G401.6 (cell line): ENCODE measurements around the gene INO80B.
"Not testable (repeated sequence)": the region's sequence is repeated elsewhere in the genome, so short reads cannot be mapped to it uniquely, and the experiment has no call there.

Experiments used
- FAIRE-seq: peaks from 2 replicates; lab custom pipeline; 2012; peaks lifted over from hg19 to GRCh38; lab: Jason Lieb, UNC

INO80B gene

DNA sequence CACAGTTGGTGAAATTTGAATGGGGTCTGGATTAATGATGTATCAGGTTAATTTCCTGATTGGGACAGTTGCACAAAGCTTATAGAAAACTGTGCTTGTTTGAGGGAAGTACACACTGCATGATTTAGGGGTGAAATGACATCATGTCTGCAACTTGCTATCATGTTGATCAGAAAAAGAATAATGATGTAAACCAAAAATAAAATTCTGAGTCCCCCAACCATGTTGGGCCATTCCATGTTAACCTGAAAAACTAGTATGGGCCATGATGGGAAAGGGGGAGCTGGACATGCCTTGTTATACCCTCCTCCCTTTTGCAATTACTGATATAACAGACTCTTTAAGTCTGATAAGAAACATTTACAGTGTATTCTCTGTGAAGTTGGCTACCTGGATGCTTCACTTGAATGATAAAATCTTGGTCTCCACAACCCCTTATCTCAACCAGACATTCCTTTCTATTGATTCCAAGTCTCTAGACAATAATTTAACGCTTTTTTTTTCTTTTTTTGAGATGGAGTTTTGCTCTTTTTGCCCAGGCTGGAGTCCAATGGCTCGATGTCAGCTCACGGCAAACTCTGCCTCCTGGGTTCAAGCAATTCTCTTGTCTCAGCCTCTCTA lies 4.2 kb upstream of the INO80B start:
- FAIRE-seq = no peak

DNA sequence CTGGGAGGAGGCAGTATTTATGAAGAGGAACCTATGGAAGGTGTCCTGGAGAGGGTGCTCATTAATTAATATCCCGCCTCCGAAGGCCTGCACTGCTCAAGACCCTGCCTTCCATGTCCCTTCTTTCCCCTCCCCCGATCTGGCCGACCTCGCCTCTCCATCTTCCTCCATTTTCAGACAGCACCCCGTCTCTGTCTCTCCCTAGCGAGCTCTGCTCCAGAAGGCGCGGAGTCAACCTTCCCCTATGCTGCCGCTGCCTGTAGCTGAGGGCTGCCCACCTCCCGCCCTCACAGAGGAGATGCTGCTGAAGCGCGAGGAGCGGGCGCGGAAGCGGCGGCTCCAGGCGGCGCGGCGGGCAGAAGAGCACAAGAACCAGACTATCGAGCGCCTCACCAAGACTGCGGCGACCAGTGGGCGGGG lies 2.3 kb downstream of the INO80B start:
- FAIRE-seq = no peak

DNA sequence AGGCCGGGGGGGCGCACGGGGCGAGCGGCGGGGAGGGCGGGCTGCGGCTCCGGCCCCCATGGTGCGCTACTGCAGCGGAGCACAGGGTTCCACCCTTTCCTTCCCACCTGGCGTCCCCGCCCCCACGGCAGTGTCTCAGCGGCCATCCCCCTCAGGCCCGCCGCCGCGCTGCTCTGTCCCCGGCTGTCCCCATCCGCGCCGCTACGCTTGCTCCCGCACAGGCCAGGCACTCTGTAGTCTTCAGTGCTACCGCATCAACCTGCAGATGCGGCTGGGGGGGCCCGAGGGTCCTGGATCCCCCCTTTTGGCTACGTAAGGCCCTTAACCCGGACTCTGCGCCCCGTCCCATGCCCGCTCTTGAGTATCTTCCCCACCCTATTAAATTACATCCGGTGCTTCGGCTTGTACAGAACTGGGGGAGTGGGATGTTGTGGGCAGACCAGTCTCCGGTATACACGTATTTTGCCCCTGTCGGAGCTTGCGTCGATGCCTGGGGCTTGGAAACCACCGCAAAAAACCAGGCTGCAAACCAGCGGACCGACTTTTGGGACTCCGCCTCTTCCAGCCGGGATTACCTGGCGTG lies 2.8 kb downstream of the INO80B start:
- no peak for FAIRE-seq

DNA sequence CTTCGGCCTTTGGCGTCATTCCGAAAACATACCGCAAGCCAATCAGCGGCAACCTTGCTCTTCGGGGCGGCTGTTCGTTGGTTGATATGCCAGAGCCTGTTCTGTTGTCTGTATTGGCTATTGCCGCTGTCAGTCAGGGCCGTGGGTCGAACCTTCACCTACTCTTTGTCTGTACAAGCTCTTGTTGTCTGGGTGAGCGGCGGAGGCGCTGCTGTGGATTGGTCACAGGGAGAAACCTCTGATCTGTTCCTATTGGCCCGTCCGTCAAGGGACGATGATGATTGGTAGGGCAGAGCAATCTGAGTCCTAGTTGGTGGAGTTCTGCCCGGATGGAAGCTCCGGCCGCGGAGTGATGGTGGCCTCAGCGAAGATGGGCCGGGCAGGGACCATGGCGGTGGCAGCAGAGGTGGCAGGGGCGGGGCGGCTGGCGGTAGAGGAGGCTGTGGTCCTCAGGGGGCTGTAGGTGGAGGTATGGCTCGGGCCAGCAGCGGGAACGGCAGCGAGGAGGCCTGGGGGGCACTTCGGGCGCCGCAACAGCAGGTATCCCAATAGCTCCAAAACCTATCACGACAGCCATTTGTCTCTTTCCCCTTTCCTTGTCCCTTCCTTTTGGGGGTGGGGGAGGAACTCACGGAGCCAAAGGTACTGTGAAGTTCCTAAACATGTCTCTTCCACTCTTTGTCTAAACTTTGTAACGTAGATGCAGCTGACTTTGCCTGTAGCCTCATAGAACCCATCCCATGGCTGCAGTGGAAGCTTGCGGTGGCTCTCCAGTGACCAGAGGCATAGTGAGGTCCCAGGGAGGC lies 3.4 kb downstream of the INO80B start, which contains the start of gene WBP1:
Gene WBP1, plus strand, starts transcription at position 307 of the 806 bp plus-strand sequence. Its CDS starts 165 bp downstream, at position 472.
- peak; percentile 99 for FAIRE-seq

DNA sequence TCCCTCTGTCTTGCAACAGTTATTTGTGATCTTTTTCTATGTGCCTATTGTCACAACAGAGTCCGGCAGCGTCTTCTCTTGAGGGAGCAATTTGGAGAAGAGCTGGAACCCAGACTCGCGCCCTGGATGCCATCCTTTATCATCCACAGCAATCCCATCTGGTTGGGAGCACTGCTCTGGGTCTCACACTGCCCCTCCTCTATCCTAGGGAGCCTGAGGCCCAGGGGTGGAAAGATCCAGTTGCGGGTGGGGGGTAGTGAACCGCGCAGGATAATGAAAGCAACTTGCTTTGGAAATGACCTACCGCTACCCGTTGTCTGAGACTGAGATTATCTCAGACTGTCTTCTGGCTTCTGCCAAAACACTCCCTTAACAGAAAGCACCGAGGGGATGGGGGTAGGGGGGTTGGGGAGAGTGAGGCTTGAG lies 4.1 kb downstream of the INO80B start:
- no peak for FAIRE-seq

DNA sequence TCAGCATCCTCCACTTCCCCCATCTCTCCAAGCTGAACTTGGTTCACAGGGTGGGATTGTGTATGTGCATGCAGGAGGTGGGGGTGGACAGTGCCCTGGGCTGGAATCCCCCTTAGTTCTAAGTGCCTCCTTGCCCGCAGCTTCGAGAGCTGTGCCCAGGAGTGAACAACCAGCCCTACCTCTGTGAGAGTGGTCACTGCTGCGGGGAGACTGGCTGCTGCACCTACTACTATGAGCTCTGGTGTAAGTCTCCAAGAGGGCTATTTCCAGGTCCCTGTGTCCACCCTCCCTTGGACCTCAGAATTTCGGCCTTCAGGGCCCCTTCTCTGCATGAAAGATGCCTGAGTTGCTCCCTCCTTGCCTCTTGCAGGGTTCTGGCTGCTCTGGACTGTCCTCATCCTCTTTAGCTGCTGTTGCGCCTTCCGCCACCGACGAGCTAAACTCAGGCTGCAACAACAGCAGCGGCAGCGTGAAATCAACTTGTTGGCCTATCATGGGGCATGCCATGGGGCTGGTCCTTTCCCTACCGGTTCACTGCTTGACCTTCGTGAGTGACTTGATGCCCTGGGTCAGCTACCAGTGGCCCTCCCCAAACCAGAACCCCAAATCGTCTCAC lies 4.7 kb downstream of the INO80B start:
- not testable (repeated sequence) for FAIRE-seq

DNA sequence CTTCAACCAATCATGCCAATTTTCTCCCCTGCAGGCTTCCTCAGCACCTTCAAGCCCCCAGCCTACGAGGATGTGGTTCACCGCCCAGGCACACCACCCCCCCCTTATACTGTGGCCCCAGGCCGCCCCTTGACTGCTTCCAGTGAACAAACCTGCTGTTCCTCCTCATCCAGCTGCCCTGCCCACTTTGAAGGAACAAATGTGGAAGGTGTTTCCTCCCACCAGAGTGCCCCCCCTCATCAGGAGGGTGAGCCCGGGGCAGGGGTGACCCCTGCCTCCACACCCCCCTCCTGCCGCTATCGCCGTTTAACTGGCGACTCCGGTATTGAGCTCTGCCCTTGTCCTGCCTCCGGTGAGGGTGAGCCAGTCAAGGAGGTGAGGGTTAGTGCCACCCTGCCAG lies 5.3 kb downstream of the INO80B start:
- FAIRE-seq = not testable (repeated sequence)

DNA sequence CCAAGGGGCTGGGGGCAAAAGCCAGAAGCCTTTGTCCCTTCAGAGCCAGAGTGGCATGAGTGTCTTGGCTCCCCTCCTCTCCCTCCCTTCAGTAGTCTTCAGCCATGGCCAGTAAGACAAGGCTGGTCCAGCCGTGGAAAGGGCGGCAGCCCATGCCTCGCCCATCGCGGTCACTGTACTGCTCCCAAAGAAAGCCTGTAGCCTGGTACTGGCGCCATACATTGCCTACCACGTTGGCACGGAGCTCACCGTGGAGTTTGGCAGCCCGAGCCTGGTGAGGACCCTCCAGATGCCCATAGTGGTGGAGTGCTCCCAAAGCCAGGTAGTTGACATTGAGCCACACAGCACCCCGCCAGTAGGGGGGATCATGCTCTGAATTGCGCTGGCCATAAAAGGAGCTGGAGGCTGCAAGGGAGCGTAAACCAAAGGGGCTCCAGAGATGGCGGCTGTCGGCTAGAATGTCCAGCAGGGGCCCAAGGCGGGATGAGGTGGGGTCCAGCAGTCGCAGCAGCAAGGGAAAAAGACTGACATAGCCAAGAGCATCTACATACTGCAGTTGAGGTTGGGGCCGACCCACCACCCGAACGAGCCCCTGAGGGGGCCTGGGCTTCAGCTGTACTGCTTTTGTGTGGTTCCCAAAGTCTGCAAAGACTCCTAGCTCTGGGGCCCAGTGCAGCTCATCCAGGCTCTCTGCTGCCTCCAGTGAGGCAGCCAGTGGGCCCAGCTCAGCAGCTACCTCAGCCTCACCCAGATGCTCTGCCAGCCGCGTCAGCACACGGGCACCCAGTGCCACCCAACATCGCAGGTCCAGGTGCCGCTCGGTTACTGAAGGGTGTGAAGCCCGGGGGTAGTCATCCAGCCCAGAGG lies 6.5 kb downstream of the INO80B start:
- no peak for FAIRE-seq

DNA sequence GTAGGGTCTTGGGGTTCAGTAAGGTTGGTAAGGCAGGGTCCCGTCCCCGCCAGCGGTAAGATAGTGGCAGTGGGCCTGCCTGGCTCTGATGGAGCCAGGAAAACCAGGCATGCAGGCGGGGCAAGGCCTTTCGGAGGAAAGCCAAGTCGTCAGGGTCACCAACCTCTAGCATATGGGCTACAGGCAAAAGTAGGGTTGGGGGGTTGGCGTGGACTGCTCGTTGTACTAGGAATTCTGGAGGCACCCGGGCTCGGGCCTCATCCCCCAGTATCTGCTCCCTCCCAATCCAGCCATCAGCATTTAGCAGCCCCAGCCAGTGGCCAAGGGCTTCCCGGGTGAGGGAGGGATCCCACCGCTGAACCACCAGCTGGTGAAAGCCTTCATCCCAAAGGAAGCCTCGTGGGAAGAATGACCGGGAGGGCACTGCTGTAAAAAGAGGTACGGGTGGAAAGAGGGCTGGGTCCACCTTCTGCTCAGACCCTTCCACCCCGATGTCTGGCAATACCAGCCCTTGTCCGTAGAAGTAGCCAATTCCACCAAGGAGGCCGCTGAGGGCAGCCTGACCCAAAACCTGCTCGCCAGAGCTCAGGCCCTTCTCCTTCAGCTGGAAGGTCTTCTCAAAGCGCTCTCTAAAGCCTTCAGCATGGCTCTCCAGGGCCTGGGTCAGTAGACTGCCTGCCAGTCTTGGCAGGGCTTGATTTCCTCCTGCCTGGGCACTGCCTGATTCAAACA lies 7.3 kb downstream of the INO80B start:
- no peak for FAIRE-seq

DNA sequence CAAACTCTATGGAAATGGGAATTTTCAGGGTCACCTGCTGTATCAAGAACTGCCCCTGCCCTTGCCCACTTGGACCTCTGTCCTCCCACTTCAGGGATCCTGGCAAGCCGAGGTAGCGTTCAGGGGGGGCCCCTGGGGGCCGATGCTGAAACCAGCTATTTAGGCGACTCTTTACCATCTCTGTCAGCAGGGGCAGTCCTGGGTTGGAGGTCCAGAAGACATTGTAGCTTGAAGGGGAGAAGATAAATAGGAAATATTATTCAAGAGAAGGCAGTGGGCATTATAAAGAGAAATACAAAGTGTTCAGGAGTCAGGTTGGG lies 7.9 kb downstream of the INO80B start:
- FAIRE-seq = no peak

DNA sequence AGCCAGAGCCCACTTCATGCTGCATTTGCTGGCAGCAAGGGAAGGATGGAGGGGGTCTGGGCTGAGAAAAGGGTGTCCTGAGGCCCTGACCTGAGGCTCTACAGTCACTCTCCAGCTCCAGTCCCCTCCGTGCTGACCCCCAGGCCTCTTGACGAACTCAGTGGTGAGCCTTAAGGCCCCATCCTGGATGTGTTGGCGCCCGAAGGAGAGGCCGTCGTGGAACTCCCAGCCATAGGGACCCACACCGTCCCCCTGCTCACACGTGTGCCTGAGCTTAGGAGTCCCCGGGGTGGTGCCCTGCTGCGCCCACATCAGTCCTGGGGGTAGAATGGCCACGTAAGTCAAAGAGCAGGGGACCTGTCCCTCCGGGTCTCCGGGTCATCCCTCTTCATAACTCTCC lies 9.5 kb downstream of the INO80B start:
- no peak for FAIRE-seq

DNA sequence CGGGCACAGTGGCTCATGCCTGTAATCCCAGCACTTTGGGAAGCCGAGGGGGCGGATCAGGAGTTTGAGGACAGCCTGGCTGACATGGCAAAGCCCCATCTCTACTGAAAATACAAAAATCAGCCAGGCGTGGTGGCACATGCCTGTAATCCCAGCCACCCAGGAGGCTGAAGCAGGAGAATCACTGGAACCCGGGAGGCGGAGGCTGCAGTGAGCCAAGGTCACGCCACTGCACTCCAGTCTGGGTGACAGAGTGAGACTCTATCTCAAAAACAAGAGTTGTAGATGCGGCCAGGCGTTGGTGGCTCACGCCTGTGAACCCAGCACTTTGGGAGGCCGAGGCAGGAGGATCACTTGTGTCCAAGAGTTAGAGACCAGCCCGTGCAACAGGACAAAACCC lies 15.9 kb downstream of the INO80B start:
- FAIRE-seq = not testable (repeated sequence)

DNA sequence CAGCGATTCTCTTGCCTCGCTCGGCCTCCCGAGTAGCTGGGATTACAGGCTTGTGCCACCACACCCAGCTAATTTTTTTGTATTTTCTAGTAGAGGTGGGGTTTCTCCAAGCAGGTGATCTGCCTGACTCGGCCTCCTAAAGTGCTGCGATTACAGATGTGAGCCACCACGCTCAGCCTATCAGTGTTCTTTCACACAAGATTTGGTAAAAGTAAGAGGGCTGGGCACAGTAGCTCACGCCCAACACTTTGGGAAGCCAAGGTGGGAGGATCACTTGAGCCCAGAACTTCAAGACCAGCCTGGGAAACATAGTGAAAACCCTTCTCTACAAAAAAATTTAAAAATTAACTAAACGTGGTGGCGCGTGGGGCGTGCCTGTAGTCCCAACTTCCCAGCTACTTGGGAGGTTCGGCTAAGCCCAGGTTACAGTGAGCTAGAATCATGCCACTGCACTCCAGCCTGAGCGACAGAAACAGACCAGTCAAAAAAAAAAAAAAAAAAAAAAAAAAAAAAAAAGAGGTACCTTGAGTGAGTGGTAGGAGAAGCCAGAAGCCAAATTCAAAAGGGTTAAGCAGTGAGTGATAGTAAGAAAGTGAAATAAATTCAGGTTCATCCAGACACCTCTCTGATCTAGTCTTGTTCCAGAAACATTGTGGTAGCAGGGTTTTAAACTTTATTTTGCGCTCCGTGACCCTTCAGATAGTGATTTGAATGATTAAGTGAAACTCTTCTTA lies 16.6 kb downstream of the INO80B start:
- no peak for FAIRE-seq

DNA sequence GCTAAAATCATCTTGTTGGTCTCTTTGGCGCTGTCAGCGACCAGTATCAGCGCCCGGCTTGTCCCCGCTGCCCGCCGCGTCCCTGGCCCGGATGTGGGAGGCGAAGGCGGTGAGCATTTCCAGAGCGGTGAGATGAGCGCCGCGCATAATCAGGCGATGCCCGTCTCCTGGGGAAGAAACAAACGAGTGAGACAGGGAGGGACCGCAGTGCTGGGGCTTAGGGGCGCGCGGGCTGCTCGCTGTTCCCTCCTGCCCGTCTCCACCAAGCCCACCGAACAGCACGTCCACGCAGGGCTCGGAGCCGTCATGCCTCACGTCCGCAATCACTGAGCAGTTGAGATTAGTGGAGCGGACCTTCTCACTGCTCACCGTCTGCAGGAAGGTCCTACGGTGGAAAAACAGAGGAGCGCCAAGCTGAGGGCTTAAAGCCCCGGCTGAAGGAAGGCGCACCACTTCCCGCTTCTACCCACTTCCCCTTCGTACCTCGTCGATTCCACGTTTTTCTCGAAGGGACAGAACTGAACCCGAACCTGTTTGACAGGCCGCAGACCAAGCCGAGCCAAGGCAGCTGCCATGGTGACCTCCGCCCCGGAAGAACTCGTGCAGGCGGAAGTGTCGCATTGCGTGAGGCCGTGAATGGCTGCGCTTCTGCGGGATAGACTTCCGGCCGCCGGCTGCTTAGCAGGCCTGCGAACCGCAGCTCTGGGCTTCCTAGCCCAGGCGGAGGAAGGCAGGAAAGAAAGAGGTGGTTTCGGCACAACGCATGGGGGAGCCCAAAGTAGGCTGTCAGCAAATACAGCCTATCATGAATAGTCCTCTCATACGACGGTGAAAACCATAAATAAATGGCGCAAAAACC lies 17.4 kb downstream of the INO80B start, which contains the start of gene MRPL53:
Gene MRPL53, minus strand, starts transcription at position 595 of the 859 bp plus-strand sequence. Its CDS starts 20 bp downstream, at position 575.
- peak; percentile 87 for FAIRE-seq

DNA sequence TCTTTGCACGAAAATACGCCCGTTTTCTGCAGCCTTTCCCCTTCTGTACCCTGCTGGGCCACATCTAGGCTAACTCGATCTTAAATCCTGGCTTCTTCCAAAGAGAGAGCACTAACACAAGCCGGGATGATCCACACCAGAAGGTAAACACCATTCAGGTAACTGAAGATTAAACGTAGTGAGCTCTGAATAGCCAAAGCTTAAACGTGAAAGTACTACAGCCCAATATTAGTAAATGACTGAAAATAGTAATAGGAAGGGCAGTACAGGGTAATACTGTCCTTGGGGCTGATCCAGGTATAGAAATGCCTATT lies 18.0 kb downstream of the INO80B start:
- no peak for FAIRE-seq

DNA sequence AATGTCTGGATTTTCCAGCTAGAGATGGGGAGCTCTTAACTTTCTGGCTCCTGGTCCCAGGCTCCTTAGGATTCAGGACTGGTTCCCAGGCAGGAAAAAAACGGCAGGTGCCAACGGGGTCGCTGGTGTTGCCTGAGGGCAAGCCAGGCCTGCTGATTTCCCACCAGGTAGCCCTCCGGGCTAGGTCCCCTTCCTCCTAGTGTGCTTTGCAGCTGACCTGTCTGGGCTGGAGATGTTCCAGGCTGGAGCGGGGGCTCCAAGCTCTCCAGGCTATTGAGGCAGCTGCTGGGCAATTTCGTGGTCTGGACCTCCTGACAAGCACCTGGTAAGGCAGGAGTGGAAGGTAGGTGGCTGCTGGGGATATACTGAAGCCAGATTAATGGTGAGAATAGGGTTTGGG lies 19.6 kb downstream of the INO80B start:
- FAIRE-seq = no peak

DNA sequence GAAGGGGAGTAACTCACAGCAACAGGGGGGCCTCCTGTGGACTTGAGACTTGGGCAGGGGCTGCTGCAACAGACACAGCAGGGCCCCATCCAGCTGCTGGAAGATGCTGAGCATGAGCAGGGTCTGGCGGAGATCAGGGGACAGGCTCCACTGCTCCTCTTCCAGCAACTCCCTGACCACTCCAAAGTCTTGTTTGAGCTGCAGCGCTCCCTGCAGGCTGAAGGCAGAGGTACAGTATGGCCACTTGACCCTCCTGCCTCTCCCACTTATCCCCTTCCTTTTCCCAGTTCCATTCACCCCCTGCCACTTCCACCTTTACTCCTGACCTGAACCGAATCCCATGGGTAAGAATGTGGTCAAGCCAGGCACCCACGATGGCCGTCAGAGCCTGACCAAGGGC lies 20.0 kb downstream of the INO80B start:
- FAIRE-seq = no peak

DNA sequence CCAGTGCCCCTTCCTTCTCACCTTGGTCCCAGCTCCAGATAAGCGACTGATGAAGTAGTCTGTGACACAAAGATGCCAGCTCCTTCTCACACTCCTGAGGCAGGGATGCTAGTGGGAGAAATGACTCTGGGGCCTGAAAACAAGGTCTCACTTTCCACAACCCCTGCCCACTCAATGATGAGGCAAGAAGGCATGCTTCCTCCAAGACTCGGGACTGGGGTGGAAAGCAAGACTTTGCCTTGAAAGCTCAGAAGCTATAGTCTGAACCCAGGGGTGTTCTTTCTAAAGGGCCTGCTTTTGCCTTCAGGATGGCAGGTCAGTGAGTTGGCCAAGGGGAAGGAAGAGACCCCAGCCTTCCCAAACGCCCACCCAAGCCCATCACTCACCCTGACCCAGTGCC lies 26.5 kb downstream of the INO80B start:
- no peak for FAIRE-seq

DNA sequence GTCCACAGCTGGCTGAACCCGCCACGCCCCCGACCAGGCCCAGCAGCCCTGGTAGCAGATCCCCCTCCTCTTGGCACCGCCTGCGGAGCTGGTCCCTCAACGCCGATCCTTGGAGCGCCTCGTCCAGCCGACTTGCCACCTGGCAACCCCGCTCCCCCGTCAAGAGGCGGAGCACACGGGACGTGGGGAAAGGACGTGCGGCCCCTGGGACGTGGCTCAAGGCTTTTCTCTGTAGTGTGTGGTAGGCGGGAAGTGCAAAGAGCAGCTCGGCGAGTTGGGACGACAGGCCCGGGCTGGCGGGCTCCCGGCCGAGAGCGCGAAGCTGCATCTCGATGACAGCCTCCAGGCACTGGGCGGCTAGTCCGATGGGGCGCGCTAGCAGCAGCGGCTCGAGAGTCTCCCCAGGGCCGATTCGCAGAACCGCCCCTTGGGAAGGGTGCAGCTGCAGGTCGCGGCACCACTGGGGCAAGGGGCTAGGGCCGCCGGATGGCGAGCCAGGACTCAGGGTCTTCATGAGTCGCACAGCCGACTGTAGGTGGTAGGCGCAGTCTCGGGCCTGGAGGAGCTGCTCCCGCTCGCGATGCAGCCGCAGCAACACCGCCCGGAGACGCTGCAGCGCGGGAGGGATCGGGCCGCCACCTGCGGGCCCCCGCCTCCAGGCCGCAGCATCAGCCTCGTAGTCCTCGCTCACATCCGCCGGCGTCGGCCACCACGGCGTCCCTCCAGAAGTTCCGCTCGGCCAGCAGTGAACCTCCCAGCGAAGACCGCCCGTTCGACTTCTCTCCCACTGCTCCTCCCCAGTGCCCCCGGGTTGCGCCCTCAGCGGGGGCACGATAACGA lies 27.3 kb downstream of the INO80B start:
- FAIRE-seq = no peak
